ENCODE measurements around the gene PLSCR5. TPM values are rescaled to one million over a fixed set of nuclear protein-coding genes. Genes with fewer than 3 reads are reported as not detected.

PLSCR5 gene
- polyA plus RNA-seq, 1 donor, result 0.10 TPM

DNA sequence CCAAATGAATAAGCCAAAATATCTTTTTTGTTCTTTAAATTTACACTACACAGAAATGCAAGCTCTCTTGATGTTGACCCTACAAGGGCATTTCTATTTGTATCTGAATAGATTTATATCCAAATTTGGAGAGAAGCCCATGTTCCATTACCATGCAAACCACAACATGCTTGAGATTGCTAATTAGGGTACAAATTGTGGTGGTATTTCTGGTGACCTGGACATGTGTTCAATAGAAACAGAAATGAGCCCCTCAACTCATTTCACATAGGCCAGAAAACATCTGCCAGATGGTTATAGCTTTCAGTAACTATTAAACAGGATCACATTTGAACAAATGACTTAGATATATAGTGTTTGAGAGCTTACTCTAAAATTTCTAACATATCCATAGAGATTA, 23.5 kb upstream of the PLSCR5 start:
- H3K27me3 ChIP-seq (ENCODE audit: control insufficient read depth, insufficient read depth, low read length), result no peaks in the 10 kb centered on the region
- no peaks in the 10 kb centered on the region for H3K36me3 ChIP-seq (ENCODE audit: control insufficient read depth, insufficient read depth, low read length)
- no peaks in the 10 kb centered on the region for H3K9me3 ChIP-seq (ENCODE audit: control insufficient read depth, low read depth, low read length)
- no peaks in the 10 kb centered on the region for H3K4me1 ChIP-seq (ENCODE audit: control insufficient read depth, insufficient read depth, low read length)
- no peak overlapping the region for H3K27ac ChIP-seq (ENCODE audit: low read length)
- DNase-seq, result no peak
- no peak overlapping the region for H3K4me3 ChIP-seq (ENCODE audit: low read length)

GRCh38 chr3:146626403-146627122, 21.4 kb upstream of the PLSCR5 start:
- no peaks in the 10 kb centered on the region for H3K36me3 ChIP-seq (ENCODE audit: control insufficient read depth, insufficient read depth, low read length)
- H3K4me1 ChIP-seq (ENCODE audit: control insufficient read depth, insufficient read depth, low read length), result no peaks in the 10 kb centered on the region
- no peaks in the 10 kb centered on the region for H3K9me3 ChIP-seq (ENCODE audit: control insufficient read depth, low read depth, low read length)
- no peaks in the 10 kb centered on the region for H3K27me3 ChIP-seq (ENCODE audit: control insufficient read depth, insufficient read depth, low read length)
- DNase-seq, result no peak
- H3K4me3 ChIP-seq (ENCODE audit: low read length), result no peak overlapping the region
- H3K27ac ChIP-seq (ENCODE audit: low read length), result no peak overlapping the region
- no CpG with 5 or more reads among the region's 8 CpGs for WGBS (ENCODE audit: insufficient coverage, low lambda C conversion rate)

DNA sequence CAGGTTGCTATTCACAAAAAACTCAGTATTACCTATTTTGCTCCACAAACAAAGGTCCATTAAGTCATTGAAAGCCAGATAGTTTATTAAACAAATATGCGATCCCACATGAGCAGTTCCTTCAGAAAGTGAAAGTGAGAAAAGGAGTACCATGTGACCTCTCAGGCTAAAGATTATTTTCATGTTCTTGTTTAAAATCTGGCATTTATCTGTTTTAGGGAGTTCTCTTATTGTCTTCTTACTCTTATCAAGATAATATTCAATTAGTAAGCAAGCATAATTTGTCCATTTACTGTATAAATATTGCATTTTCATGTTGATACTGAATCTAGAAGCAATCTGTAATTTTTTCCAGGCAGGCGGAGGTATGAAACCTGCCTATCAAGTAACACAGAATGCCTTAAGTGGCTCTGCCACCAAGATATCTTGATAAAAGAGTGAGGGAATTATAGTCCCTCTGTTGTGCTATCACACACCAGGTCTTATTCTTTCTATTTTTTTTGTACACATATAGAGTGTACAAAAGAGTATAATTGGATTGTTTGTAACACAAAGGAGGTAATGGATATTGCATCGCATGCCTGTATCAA, 20.1 kb upstream of the PLSCR5 start:
- no peak overlapping the region for H3K27ac ChIP-seq (ENCODE audit: low read length)
- no peaks in the 10 kb centered on the region for H3K4me1 ChIP-seq (ENCODE audit: control insufficient read depth, insufficient read depth, low read length)
- no peaks in the 10 kb centered on the region for H3K9me3 ChIP-seq (ENCODE audit: control insufficient read depth, low read depth, low read length)
- H3K27me3 ChIP-seq (ENCODE audit: control insufficient read depth, insufficient read depth, low read length), result no peaks in the 10 kb centered on the region
- peak in 1 of 2 donors; percentile 11 for DNase-seq
- WGBS (ENCODE audit: insufficient coverage, low lambda C conversion rate), result no CpG with 5 or more reads among the region's 3 CpGs
- no peak overlapping the region for H3K4me3 ChIP-seq (ENCODE audit: low read length)
- no peaks in the 10 kb centered on the region for H3K36me3 ChIP-seq (ENCODE audit: control insufficient read depth, insufficient read depth, low read length)

DNA sequence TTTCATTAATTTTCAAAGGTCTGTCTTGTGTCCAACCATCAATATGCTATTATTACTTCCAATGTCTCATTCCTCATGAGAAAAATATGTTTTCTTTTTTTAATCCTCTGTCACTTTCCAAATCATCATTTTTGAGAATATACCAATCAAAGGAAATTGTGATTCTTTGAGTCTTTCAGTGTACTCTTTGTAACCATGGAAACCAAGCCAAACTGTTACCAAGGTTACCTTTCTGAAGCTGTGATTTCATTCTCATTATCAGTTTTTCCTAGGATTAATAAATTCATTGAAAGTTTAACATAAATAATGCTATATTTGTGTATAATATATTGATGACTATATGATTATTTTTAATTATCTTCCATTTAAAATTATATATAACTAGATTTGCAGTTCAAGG, 16.6 kb upstream of the PLSCR5 start:
- DNase-seq, result no peak
- Histone ChIP-seq H3K4me3 (ENCODE audit: low read length) (no peak overlapping the region), H3K4me1 (ENCODE audit: control insufficient read depth, insufficient read depth, low read length) (no peaks in the 10 kb centered on the region)

DNA sequence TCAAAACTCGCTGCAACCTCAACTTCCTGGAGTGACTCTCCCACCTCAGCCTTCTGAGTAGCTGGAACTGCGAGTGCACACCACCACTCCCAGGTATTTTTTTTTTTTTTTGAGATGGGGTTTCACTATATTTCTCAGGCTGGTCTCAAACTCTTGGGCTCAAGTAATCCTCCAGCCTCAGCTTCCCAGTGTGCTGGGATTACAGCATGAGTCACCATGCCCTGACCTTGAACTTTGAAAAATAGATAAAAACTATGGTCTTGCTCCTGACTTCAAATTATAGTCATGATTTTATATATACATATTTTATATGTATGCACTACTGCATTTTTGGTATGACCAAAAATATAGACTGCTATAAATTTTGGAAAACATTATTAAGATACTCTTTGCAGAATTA, 6.9 kb upstream of the PLSCR5 start:
- WGBS (ENCODE audit: insufficient coverage, low lambda C conversion rate), result 100% methylated on average over 1 of the region's 2 CpGs
- no peak for DNase-seq
- Histone ChIP-seq H3K9me3 (ENCODE audit: control insufficient read depth, low read depth, low read length) (no peaks in the 10 kb centered on the region), H3K4me1 (ENCODE audit: control insufficient read depth, insufficient read depth, low read length) (no peaks in the 10 kb centered on the region), H3K27ac (ENCODE audit: low read length) (no peak overlapping the region), H3K36me3 (ENCODE audit: control insufficient read depth, insufficient read depth, low read length) (no peaks in the 10 kb centered on the region), H3K27me3 (ENCODE audit: control insufficient read depth, insufficient read depth, low read length) (no peaks in the 10 kb centered on the region), H3K4me3 (ENCODE audit: low read length) (no peak overlapping the region)

More for the DNA sequence above, 16.6 kb upstream of the PLSCR5 start:
- Histone ChIP-seq H3K27ac (ENCODE audit: low read length) (no peak overlapping the region), H3K27me3 (ENCODE audit: control insufficient read depth, insufficient read depth, low read length) (no peaks in the 10 kb centered on the region), H3K9me3 (ENCODE audit: control insufficient read depth, low read depth, low read length) (no peaks in the 10 kb centered on the region), H3K36me3 (ENCODE audit: control insufficient read depth, insufficient read depth, low read length) (no peaks in the 10 kb centered on the region)

DNA sequence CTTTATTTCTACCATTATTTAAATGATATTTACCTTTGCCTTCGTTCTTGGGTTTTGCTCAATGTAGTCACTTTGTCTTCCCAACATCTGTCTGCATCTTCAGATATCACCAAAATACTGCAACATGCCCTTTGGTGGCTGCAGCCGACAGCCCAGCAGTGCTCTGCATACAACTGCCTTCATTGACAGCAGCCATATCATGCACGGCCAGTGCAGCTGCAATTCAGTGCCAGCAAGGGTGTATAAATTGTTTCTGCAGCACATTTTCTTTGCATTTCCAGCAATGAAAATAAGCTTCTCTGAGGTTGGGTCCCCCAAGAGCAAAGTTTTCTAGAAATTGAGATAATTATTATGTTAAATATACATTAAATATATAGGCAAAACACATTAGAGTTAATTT, 6.0 kb upstream of the PLSCR5 start:
- no peak for DNase-seq
- no peak overlapping the region for H3K27ac ChIP-seq (ENCODE audit: low read length)
- no peaks in the 10 kb centered on the region for H3K27me3 ChIP-seq (ENCODE audit: control insufficient read depth, insufficient read depth, low read length)
- H3K4me1 ChIP-seq (ENCODE audit: control insufficient read depth, insufficient read depth, low read length), result no peaks in the 10 kb centered on the region
- no CpG with 5 or more reads among the region's 3 CpGs for WGBS (ENCODE audit: insufficient coverage, low lambda C conversion rate)
- no peaks in the 10 kb centered on the region for H3K36me3 ChIP-seq (ENCODE audit: control insufficient read depth, insufficient read depth, low read length)
- H3K4me3 ChIP-seq (ENCODE audit: low read length), result no peak overlapping the region
- no peaks in the 10 kb centered on the region for H3K9me3 ChIP-seq (ENCODE audit: control insufficient read depth, low read depth, low read length)

GRCh38 chr3:146598535-146598934, 6.6 kb downstream of the PLSCR5 start:
- no peaks in the 10 kb centered on the region for H3K36me3 ChIP-seq (ENCODE audit: control insufficient read depth, insufficient read depth, low read length)
- no peak overlapping the region for H3K4me3 ChIP-seq (ENCODE audit: low read length)
- no peak for DNase-seq
- WGBS (ENCODE audit: insufficient coverage, low lambda C conversion rate), result 67% methylated on average over 1 of the region's 3 CpGs
- H3K27me3 ChIP-seq (ENCODE audit: control insufficient read depth, insufficient read depth, low read length), result no peaks in the 10 kb centered on the region
- H3K9me3 ChIP-seq (ENCODE audit: control insufficient read depth, low read depth, low read length), result no peaks in the 10 kb centered on the region
- no peaks in the 10 kb centered on the region for H3K4me1 ChIP-seq (ENCODE audit: control insufficient read depth, insufficient read depth, low read length)
- no peak overlapping the region for H3K27ac ChIP-seq (ENCODE audit: low read length)

- DNase-seq, result no peak
- WGBS (ENCODE audit: insufficient coverage, low lambda C conversion rate), result 86% methylated on average over 6 of the region's 7 CpGs
- H3K27ac ChIP-seq (ENCODE audit: low read length), result no peak overlapping the region
- no peaks in the 10 kb centered on the region for H3K4me1 ChIP-seq (ENCODE audit: control insufficient read depth, insufficient read depth, low read length)
- no peaks in the 10 kb centered on the region for H3K27me3 ChIP-seq (ENCODE audit: control insufficient read depth, insufficient read depth, low read length)
- no peak overlapping the region for H3K4me3 ChIP-seq (ENCODE audit: low read length)
- H3K36me3 ChIP-seq (ENCODE audit: control insufficient read depth, insufficient read depth, low read length), result no peaks in the 10 kb centered on the region
- no peaks in the 10 kb centered on the region for H3K9me3 ChIP-seq (ENCODE audit: control insufficient read depth, low read depth, low read length)
Measured at GRCh38 chr3:146594843-146595482, 10.2 kb downstream of the PLSCR5 start.

DNA sequence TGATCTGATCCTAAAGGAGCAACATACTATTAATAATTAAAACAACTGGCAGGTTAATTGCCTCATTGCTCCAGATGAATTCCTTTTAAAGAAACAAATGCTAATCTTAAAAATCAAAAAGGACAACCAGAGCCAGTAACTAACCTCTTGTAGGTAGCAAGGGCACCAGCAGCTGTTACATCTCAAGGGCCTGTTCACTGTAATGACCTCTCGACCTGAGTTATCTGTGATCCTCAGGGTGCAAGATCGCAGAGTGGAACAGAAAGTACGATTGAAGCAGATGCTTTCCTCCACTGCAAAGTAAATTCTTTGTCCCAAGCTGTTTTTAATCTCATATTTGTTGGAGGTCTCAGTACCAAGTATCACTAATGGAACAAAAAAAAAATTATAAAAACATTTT, 11.4 kb downstream of the PLSCR5 start:
- no peak for DNase-seq
- no peaks in the 10 kb centered on the region for H3K36me3 ChIP-seq (ENCODE audit: control insufficient read depth, insufficient read depth, low read length)
- H3K4me3 ChIP-seq (ENCODE audit: low read length), result no peak overlapping the region
- no peaks in the 10 kb centered on the region for H3K4me1 ChIP-seq (ENCODE audit: control insufficient read depth, insufficient read depth, low read length)
- 33% methylated on average over 1 of the region's 3 CpGs for WGBS (ENCODE audit: insufficient coverage, low lambda C conversion rate)
- H3K9me3 ChIP-seq (ENCODE audit: control insufficient read depth, low read depth, low read length), result no peaks in the 10 kb centered on the region
- H3K27me3 ChIP-seq (ENCODE audit: control insufficient read depth, insufficient read depth, low read length), result no peaks in the 10 kb centered on the region
- no peak overlapping the region for H3K27ac ChIP-seq (ENCODE audit: low read length)

- H3K36me3 ChIP-seq (ENCODE audit: control insufficient read depth, insufficient read depth, low read length), result no peaks in the 10 kb centered on the region
- H3K27ac ChIP-seq (ENCODE audit: low read length), result no peak overlapping the region
- no peak overlapping the region for H3K4me3 ChIP-seq (ENCODE audit: low read length)
- no peaks in the 10 kb centered on the region for H3K27me3 ChIP-seq (ENCODE audit: control insufficient read depth, insufficient read depth, low read length)
- no peaks in the 10 kb centered on the region for H3K4me1 ChIP-seq (ENCODE audit: control insufficient read depth, insufficient read depth, low read length)
- DNase-seq, result no peak
- no peaks in the 10 kb centered on the region for H3K9me3 ChIP-seq (ENCODE audit: control insufficient read depth, low read depth, low read length)
- WGBS (ENCODE audit: insufficient coverage, low lambda C conversion rate), result no CpG with 5 or more reads among the region's 2 CpGs
Measured at GRCh38 chr3:146590521-146590920, 14.6 kb downstream of the PLSCR5 start.
